GM18499 (cell line): Measurements from ENCODE around the gene RNF208.
A peak's percentile ranks its signal among the peaks of the same experiment; 100 is the strongest.
"Not testable (repeated sequence)": the region's sequence is repeated elsewhere in the genome, so short reads cannot be mapped to it uniquely, and the experiment has no call there.

Experiments
- ATAC-seq: cut with Tn5 transposase; IDR thresholded peaks from one replicate; pipeline ENCODE4 v1.9.1; 2021; ENCODE audit warnings: moderate number of reproducible peaks; ENCODE audit not compliant: insufficient read depth, unreplicated experiment

RNF208 gene

DNA sequence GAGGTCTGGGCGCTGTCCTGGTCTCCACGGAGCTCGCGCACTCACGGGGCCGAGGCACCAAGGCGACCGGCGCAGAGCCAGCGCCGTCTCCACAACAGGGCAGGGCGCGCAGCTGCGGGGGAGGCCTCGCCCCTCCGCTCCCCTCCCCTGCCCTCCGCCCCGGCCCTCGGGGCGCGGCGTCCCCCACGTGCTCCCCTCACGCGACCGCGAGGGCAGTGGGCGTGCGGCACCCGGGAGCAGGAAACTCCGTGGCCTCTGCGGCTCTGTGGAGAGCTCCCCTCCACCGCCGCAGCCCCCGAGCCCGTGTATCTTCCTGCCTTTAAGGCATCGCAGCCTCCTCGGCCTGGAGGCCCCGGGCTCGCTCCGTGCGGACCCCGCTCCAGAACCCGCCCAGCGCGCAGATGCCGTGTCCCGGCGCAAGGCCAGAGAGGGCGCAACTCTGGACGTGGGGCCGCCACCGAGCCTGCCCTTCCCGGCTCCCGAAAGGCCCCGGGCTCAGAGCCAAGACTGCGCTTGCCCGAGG is 18.3 kb upstream of the RNF208 start:
- peak; percentile 1 for ATAC-seq

DNA sequence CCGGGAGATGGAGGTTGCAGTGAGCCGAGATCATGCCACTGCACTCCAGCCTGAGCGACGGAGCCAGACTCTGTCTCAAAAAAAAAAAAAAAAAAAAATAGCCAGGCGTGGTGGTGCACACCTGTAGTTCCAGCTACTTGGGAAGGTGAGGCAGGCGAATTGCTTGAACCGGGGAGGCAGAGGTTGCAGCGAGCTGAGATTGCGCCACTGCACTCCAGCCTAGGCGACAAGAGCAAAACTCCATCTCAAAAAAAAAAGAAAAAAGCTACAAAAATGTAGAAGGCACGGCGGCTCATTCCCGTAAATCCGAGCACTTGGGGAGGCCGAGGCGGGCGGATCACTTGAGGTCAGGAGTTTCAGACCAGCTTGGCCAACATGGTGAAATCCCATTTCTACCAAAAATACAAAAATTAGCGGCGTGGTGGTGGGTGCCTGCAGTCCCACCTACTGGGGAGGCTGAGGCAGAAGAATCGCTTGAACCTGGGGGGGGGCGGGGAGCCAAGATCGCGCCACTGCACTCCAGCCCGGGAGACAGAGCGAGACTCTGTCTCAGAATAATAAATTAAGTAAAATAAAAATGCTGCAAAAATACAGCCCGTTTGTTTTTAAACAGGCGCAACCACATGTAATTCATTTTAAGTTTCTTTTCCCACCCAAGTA is 17.6 kb upstream of the RNF208 start:
- not testable (repeated sequence) for ATAC-seq

DNA sequence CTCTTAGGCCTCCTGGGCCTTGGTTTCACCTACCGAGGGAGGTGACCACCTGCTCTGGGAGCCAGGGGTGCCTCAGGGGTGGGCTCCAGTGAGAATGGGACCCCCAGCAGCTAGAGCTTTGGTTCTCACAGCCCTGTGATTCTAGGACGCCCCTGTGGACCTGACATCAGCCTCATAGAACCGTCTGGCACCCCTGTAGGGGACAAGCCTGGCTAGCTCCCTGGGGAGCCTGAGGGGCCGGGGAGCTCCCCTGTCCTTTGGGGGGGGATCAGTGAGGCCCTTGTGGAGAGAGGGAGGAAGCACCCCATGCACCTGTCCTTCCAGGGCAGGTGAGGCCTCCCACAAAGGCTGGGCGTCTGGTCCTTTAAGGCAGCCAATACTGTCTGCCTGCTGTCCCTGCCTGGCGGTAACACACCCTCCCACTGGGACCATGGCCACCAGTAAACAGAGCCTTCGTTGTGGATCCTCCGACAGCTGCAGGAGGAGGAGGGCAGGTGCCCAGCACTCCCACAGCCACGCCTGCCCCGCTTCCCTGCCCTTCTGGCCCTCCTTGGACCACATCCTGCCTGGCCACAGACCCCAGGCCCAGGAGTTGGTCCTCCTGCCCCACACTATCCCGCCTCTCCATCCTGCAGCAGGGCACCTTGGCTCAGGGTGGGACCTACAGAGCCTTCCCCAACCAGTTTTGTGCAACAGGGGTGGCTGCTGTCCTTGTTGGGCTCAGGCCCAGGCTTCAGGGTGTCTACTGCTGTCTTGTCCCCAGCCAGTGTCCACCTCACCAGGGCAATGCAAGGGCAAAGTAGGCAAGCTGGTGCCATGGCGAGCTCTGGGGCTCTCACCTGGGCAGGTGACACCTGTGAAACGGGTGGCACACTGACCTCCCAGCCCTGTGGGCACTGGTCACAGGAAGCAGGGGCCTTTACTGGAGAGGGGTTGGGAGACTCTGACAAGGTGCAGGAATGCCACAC is 16.0 kb upstream of the RNF208 start:
- ATAC-seq: no peak

DNA sequence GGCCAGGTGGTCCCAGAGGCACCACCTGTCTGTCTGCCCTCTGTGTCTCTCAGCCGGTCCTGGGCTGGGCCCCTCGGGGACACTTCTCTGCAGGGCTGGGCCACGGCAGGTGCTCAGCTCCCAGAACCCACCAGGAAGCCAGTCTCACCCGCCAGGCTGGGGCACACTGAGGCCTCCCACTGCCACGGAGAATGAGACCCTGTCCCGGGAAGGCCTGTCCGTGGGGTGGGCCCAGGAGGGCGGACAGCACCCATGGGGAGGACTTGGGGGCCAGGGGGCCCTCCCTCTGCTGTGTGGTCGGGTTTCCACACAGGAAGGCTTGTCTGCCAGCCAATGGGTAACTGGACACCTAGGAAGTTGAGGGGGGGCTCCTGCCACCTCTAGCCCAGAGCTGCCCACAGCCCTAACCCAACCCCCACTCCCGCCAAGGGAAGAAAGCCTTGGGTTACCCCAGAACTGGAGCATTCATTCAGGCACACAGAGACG is 14.9 kb upstream of the RNF208 start:
- ATAC-seq: no peak

DNA sequence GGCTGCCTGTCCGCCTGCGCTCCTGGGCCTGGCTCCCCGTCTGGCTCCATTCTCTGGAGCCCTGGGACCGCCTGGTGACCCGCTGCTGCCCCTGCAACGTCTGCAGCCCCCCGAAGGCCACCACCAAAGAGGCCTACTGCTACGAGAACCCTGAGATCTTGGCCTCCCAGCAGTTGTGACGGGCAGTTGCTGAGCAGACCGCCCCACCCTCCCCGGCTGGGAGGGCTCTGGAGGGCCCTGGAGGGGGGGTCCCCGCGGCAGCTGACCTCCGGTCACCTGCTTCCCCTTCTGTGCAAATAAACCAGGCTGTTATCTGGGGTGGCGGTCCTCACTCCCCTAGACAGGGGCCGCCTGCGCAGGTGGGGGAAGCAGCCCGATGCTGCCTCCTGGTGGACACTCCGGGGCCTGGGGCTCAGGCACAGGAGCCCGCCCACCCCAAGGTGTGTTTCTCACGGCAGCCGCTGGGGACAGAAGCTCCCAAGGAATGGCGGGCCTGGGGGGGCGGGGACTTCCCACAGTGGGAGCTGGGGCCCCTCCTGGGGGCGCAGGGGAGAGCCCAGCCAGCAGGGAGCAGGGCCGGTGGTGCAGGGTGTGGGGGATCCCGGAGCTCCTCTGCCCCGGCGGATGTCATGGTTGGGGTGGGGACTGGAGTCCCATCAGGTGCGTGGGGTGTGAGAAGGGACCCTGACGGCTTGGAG is 14.3 kb upstream of the RNF208 start:
- no peak for ATAC-seq

DNA sequence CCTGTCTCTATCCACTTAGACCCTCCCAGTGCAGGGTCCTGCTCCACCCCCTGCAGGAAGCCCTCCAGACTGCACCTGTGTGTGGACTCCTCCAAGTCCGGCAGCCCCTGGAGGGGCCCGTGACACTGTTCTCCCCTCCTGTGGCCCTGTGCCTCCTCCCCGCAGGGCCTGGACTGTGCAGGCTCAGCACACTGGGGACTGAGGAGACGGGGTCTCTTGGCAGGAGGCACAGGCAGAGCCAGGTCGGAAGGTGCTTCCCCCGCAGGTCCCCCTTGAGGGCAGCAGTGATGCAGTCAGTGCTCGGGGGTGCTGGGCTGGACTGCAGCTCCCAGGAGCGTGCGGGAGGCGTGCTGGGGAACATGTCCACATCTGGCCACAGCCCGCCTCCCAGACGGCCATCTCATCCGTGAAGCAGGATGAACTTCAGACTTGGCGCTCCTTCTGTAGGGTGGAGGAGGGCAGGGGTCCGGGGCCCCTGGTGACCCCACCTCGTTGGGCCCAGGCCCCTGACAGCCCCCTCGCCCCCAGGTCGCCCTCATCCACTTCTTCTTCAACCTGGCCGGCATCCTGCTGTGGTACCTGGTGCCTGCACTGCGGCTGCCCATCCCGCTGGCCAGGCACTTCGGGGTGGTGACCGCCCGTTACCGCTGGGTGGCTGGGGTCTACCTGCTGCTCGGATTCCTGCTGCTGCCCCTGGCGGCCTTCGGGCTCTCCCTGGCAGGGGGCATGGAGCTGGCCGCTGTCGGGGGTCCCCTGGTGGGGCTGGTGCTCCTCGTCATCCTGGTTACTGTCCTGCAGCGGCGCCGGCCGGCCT is 13.6 kb upstream of the RNF208 start:
- no peak for ATAC-seq

DNA sequence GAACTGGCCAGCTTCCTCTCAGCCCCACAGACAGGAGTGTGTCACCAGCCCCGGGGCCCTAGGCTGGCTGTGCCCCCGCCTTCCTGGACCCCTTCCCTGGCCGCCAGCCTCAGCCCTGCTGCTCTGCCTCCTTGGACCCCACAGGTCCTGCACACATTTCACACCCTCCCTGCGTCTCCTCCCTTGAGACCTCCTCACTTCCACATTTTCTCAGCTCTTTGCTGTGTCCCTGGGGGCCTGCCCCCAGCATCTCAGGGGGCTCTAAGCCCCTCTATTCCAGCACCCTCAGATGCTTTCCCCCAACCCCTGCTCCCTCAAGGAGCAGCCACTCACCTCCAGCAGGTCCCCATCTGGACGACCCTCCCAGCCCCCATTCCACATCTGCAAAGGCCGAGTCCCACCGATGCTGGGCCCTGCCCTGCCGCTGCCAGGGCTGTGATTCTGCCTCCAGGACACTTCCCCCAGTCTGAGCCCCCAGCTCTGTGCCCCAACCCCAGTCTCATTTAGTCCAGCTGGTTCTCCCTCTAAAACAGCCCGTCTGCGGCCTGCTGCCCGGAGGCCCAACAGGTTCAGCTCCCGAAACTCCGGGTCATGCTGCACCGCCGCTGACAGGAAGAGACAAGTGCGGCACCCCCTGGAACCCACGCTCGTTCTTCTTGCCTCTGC is 12.9 kb upstream of the RNF208 start:
- no peak for ATAC-seq

DNA sequence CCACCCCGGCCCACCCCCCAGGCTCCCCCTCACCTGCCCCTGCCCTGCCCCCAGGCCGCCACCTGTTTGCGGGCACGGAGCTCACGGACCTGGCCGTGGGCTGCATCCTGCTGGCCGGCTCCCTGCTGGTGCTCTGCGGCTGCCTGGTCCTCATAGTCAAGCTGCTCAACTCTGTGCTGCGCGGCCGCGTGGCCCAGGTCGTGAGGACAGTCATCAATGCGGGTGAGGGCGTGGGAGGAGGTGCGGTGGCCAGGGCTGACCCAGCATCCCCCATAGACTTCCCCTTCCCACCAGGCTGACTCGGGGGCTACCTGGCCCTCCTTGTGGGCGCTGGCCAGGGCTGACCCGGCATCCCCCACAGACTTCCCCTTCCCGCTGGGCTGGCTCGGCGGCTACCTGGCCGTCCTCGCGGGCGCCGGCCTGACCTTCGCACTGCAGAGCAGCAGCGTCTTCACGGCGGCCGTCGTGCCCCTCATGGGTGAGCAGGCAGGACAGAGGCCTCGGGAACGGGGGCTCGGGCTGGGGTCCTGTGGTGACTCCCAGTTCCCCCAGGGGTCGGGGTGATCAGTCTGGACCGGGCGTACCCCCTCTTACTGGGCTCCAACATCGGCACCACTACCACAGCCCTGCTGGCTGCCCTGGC is 12.1 kb upstream of the RNF208 start:
- ATAC-seq: no peak

DNA sequence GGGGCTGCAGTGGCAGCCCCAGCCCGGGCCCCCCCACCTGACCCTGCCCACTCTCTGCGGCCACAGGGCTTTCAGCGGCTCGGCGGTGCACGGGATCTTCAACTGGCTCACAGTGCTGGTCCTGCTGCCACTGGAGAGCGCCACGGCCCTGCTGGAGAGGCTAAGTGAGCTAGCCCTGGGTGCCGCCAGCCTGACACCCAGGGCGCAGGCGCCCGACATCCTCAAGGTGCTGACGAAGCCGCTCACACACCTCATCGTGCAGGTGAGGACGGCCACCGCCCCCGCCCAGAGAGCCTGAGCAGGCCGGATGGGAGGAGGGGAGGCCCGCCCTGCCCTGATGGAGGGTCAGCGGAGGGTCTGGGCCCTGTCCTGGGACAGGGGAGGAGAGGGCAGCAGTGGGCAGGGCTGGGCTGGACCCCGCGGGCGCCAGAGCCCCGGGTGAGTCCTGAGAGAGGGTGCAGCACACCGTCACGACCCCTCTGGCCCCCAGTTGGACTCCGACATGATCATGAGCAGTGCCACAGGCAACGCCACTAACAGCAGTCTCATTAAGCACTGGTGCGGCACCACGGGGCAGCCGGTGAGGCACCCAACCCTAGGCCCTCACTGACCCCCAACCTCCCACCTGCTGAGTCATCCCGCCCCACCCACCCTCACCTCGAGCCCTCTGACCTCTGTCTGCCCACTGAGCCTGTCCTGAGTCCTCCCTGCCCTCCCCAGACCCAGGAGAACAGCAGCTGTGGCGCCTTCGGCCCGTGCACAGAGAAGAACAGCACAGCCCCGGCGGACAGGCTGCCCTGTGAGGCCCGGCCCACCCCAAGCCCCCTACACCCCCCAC is 11.3 kb upstream of the RNF208 start:
- no peak for ATAC-seq

DNA sequence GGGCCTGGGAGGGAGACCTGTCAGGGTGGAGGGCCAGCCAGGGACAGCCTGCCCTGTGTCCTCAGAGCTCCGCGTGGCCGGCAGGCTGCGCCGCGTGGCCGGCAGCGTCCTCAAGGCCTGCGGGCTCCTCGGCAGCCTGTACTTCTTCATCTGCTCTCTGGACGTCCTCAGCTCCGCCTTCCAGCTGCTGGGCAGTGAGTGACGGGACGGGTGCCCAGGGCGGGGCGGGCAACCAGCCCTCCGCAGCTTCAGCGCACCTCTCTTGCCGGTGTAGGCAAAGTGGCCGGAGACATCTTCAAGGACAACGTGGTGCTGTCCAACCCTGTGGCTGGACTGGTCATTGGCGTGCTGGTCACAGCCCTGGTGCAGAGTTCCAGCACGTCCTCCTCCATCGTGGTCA is 10.5 kb upstream of the RNF208 start:
- no peak for ATAC-seq

DNA sequence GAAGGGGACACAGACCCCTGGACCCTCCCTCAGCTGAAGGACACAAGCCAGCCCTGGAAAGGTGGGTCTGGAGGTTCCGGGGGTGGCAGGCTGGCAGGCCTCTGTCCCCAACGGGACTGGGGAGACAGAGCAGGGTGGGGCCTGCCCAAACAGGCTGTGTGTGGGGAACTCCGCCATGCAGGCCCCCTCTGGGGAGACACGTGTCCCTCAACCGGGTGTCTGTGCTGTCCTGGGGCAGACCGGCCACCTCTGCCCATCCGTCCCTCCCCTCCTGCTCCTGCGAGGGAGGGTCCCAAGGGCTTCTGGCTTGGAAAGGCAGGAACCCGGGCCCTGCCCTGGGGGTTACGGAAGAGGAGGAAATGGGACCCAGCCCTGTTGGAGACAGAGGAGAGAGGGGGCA is 10.1 kb upstream of the RNF208 start:
- no peak for ATAC-seq

DNA sequence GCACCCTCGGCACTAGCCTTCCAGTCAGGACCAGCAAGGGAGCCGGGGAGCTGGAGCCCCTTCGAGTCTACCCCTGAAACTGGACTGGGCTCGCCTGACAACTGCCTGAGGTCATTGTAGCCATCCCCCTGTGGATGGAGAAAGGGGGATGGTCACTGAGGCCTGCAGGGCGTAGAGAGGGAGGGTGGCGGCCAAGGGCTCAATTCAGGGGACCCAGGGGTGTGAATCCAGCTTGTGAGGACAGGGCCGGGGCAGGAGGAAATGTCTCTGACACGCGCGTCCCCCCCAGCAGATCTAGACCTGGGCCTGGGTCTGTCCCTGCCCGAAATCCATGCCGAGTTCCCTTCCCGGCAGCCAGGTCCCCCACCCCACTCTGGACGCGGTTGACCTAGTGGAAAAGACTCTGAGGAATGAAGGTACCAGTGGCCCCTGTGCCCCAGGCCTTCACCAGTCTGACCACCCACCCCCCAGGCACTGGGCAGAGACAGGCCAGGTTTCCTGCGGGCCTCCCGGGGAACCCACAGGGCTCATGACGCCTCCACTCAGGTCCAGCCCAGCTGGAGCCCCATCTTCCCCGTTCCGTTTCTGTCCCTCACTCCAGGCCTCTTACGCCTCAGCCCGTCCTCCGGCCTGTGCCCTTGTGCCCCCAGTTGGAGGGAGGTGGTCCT is 9.5 kb upstream of the RNF208 start:
- ATAC-seq: no peak

DNA sequence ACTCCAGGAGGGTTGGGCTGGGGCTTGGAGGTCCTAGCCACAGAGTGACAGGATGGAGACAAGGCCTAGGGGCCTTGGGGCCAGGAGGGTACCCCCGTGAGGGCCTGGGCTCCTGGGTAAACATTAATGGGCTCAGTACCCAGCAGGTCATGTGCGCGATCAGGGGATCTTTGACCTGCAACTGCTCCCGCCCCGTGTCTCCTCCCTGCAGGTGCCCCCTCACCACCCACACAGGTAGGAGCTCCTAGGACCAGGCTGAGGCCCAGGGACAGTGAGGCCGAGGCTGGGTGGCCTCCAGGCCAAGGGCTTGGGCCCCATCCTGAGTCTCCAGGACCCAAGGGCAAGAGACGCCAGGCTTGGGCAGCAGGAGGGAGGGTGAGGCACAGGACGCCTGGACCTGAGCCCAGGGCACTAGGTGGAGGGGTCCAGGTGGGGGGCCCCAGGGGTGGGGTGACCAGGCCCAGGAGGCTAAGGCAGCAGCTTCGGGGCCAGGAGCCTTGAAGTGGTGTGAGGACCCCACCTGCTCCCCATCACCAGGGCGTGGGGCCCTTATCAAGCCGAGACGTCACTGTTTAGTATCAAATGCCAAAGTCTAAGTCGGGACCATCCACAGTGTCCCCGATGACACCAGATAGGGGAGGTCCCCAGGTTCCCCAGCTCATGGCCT is 8.8 kb upstream of the RNF208 start, which contains the start of gene SLC34A3:
SLC34A3 (plus strand) TSS at position 197 of the 667 bp plus-strand sequence. CDS start 802 bp downstream, outside the sequence.
- no peak for ATAC-seq

DNA sequence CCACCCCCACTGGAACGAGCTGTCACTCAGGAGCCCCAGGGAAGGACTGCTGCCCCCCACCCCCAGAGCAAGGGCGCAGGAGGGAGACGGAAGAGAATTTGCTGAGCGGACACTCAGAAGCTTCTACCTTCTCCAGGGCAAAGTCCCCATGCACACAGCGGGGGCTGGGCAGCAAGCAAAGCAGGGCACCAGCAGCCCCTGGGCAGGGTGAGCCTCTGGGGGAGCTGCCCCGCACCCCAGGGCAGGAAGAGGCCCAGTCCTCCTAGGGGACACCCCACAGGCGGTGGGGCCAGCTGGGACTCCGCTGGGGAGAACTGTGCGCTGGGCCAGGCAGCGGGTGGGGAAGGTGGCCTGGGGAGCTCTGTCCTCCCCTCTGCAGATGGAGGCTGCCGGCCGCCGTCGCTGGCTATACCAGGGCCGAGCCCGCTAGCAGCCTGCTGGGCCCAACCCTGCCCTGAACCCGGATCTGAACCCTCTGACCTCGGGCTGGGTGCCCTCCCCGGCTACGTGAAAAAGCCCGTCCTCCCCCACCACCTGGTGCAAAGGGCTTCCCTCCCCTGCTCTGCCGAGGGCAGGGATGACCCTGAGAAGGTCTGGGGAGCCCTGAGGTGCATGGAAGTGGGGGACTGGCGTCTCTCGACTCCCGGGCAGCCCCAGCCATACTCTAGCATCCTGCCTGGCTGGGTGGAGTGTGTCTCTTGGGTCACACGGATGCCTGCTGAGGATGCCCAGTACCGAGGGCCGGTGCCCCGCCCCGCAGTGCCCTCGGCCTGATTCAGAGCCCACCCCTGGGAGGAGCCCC is 8.1 kb upstream of the RNF208 start:
- no peak for ATAC-seq

DNA sequence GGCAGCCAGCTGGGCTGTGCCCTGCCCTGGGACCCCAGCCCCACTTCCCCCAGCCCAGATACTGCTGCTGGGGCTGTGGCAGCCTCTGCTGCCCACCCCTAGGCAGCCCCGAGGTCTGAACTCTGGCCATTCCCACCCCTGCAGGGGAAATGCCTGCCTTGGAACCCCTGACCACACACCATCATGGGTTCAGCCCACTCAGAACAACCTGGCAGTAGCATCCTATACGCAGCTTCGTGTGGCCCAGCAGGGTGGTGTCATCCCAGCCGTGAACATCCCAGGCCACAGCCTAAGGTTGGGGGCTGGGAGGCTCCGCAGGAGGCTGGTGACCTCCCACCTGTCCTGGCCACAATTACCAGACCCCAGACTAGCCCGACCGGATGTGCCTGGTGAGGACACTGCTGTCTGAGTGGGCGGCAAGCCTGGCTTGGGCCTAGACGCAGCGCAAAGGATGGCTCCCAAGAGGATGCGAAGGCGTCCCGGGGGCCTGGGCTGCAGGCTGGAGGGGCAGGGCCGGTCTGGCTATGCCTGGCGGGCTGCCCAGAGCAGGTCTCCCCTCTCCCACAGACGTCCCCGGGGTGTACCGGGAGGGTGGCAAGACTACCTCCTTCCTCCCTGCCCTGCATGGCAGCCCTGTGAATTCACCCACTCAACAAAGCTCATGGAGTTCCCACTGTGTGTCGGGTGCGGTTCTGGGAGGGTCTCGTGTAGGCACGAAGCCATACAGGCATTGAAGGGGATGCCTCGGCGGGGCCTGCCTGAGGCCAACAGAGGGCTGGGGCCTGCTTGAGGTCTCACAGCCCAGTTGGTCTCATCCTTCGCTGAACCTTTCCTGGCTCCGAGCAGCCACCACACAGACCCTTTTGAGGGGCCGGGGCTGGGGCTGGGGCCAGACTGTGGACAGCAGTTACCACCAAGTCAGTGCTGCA is 7.2 kb upstream of the RNF208 start:
- ATAC-seq: no peak
